Nephron (organoid): ENCODE measurements around the gene SLC19A3.

Experiments used
- H3K27ac Mint-ChIP-seq, 3 experiments: 2 replicates each; pipeline ENCODE4 v1.8.0; 2020; ENCODE audit warnings: mixed read lengths in 3 of 3, mild to moderate bottlenecking in 2 of 3, moderate library complexity in 1 of 3
- H3K27me3 Mint-ChIP-seq: 2 replicates; pipeline ENCODE4 v1.8.0; 2021; ENCODE audit warnings: low read depth, mild to moderate bottlenecking, moderate library complexity, mixed read lengths
- H3K36me3 Mint-ChIP-seq: 2 replicates; pipeline ENCODE4 v1.8.0; 2020; ENCODE audit warnings: low read depth, mixed read lengths
- H3K4me1 Mint-ChIP-seq: 2 replicates; pipeline ENCODE4 v1.8.0; 2020; ENCODE audit warnings: mixed read lengths
- H3K4me3 Mint-ChIP-seq, 3 experiments: 2 replicates each; pipeline ENCODE4 v1.8.0; 2020; ENCODE audit warnings: mild to moderate bottlenecking in 3 of 3, mixed read lengths in 3 of 3, moderate library complexity in 2 of 3
- H3K9me3 Mint-ChIP-seq: 2 replicates; pipeline ENCODE4 v1.8.0; 2020; ENCODE audit warnings: mixed read lengths
- TF ChIP-seq, protein P1 (sequence below), 3 experiments: fragments of 200-600 bp; sonication (generic); IDR thresholded peaks; one replicate each; pipeline ENCODE4 v1.5.0; 2021; ENCODE audit warnings: antibody characterized with exemption in 3 of 3; ENCODE audit not compliant: unreplicated experiment in 3 of 3

SLC19A3 gene

DNA sequence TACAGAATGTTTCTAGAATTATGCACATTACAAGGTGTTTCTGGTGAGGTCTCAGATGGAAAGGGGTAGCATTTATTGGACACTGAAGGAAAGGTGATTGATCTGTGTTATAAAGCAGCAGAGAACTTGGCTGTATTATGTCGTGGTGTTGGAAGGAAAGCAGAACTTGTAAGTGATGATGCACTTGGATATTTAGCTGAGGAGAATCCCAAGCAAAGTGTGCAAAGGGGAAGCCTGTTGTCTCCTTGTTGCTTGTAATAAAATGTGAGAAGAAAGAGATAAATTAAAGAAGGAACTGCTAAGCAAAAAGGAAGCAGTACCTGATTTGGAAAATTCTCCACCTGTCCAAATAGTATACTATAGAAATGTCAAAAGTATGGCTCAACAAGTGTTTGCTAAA lies 63.4 kb downstream of the SLC19A3 start:
- H3K36me3 Mint-ChIP-seq, result no peaks in the 10 kb centered on the region
- H3K4me3 Mint-ChIP-seq, result no peak overlapping the region
- no peaks in the 10 kb centered on the region for H3K9me3 Mint-ChIP-seq
- TF ChIP-seq, protein P1, sequence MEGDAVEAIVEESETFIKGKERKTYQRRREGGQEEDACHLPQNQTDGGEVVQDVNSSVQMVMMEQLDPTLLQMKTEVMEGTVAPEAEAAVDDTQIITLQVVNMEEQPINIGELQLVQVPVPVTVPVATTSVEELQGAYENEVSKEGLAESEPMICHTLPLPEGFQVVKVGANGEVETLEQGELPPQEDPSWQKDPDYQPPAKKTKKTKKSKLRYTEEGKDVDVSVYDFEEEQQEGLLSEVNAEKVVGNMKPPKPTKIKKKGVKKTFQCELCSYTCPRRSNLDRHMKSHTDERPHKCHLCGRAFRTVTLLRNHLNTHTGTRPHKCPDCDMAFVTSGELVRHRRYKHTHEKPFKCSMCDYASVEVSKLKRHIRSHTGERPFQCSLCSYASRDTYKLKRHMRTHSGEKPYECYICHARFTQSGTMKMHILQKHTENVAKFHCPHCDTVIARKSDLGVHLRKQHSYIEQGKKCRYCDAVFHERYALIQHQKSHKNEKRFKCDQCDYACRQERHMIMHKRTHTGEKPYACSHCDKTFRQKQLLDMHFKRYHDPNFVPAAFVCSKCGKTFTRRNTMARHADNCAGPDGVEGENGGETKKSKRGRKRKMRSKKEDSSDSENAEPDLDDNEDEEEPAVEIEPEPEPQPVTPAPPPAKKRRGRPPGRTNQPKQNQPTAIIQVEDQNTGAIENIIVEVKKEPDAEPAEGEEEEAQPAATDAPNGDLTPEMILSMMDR (IDR thresholded peaks at IDR 0.05; ENCODE audit: unreplicated experiment in 3 of 3), result no peak
- no peak overlapping the region for H3K27ac Mint-ChIP-seq
- peaks cover 6% of the 10 kb centered on the region for H3K27me3 Mint-ChIP-seq
- no peaks in the 10 kb centered on the region for H3K4me1 Mint-ChIP-seq

DNA sequence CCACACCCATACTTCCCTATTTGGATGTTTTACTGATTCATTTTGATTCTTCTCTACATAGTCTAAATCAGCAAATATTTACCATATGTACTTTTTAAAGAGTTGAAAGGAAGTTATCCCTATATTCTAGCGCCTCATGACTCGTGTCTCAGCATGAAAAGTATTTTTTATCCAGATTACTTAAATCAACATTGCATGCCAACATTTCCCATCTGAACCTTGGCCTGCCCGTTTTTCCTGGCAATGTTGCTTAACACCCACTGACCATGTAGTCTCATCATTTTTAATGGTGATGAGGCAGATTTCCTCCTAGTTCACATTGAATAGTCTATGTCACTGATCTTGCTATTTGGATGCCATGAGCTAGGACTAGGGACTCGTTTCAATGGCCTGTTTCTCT lies 64.4 kb downstream of the SLC19A3 start:
- H3K27ac Mint-ChIP-seq, result no peak overlapping the region
- H3K4me3 Mint-ChIP-seq, result no peak overlapping the region
- H3K36me3 Mint-ChIP-seq, result no peaks in the 10 kb centered on the region
- no peaks in the 10 kb centered on the region for H3K9me3 Mint-ChIP-seq
- no peaks in the 10 kb centered on the region for H3K4me1 Mint-ChIP-seq
- TF ChIP-seq, protein P1 (IDR thresholded peaks at IDR 0.05; ENCODE audit: unreplicated experiment in 3 of 3), result no peak
- peaks cover 6% of the 10 kb centered on the region for H3K27me3 Mint-ChIP-seq

DNA sequence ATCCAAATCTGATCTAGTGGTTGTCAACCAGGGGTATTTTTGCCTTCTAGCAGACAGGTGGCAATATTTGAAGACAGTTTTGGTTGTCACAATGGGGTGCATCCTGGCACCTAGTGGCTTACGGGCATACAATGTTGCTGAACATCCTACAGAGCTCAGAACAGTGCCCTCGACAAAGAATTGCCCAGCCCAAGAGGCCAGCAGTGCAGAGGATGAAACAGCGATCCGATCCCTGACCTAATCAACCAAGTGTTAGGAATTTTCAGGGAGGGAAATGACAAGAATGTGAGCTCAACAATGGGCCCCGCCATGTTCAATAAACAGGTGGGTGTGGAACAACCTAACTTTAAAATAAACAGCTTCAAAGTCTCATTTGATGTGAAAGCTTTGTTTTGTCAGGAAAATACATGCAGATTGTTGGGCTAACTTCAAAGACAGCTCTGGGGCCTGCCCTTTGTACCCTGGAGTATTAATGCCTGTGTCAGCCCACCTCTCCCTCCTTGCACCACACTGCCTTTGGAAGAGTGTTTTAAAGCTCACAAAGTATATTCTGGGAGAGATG lies 73.8 kb downstream of the SLC19A3 start:
- no peaks in the 10 kb centered on the region for H3K36me3 Mint-ChIP-seq
- TF ChIP-seq, protein P1 (IDR thresholded peaks at IDR 0.05; ENCODE audit: unreplicated experiment in 3 of 3), result no peak
- H3K4me1 Mint-ChIP-seq, result no peaks in the 10 kb centered on the region
- H3K9me3 Mint-ChIP-seq, result no peaks in the 10 kb centered on the region
- no peak overlapping the region for H3K4me3 Mint-ChIP-seq
- H3K27me3 Mint-ChIP-seq, result no peaks in the 10 kb centered on the region
- no peak overlapping the region for H3K27ac Mint-ChIP-seq

DNA sequence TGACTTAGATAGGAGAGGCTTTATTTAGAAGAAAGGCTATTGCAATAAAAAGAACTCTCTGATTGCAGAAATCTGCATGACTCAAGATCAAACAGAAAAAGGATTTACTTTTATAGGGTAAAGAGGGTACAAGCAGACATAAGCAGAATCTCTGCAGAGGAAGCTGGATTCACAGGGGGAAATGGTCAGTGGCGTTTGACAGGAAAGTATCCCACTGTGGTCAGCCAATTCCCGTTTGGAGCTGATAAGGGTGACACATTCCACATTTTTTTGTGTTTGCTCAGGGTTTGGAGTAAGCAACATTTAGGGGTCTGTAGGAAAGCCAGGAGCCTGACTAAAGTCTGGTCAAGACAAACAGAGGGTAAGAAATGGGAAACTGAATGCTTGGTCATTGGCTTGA lies 75.2 kb downstream of the SLC19A3 start:
- H3K9me3 Mint-ChIP-seq, result no peaks in the 10 kb centered on the region
- H3K4me1 Mint-ChIP-seq, result no peaks in the 10 kb centered on the region
- H3K27me3 Mint-ChIP-seq, result no peaks in the 10 kb centered on the region
- TF ChIP-seq, protein P1 (IDR thresholded peaks at IDR 0.05; ENCODE audit: unreplicated experiment in 3 of 3), result no peak
- peak overlapping the region in 1 of 3 experiments; percentile 36 for H3K27ac Mint-ChIP-seq
- H3K36me3 Mint-ChIP-seq, result no peaks in the 10 kb centered on the region
- no peak overlapping the region for H3K4me3 Mint-ChIP-seq

GRCh38 chr2:227634201-227634600 lies 83.6 kb downstream of the SLC19A3 start:
- no peaks in the 10 kb centered on the region for H3K36me3 Mint-ChIP-seq
- no peak overlapping the region for H3K27ac Mint-ChIP-seq
- TF ChIP-seq, protein P1 (IDR thresholded peaks at IDR 0.05; ENCODE audit: unreplicated experiment in 3 of 3), result no peak
- no peaks in the 10 kb centered on the region for H3K27me3 Mint-ChIP-seq
- H3K4me1 Mint-ChIP-seq, result no peaks in the 10 kb centered on the region
- H3K9me3 Mint-ChIP-seq, result no peaks in the 10 kb centered on the region
- H3K4me3 Mint-ChIP-seq, result no peak overlapping the region
